Caco-2 (cell line): Measurements from ENCODE around the gene PRDM15. TPM values are rescaled to one million over a fixed set of nuclear protein-coding genes. Genes with fewer than 3 reads are reported as not detected.

ENCODE experiments used
- BruUV-seq: library from RNA; stranded (reverse); fragments of 400-500 nt; replicated peaks from 2 replicates; lab custom pipeline; 2021; lab: Mats Ljungman, UMichigan
- CTCF ChIA-PET: fragments of 300-600 bp; sonication (Branson Sonifier 250); formaldehyde crosslinking; loops from one replicate; lab custom pipeline; 2022; ENCODE audit warnings: antibody characterized with exemption; lab: Charles Lee
- POLR2A ChIA-PET: fragments of 300-600 bp; sonication (Branson Sonifier 250); formaldehyde crosslinking; loops from one replicate; lab custom pipeline; 2022; ENCODE audit warnings: antibody characterized with exemption; lab: Charles Lee
- DNase-seq, 2 experiments: peaks; one replicate each; pipeline versions ENCODE4 v3.0.0 to v3.0.0-alpha.2; 2020 to 2022
- H3K27me3 ChIP-seq: replicated peaks from 2 replicates; pipeline ENCODE4 v1.6.0; 2011; ENCODE audit warnings: low read length; ENCODE audit not compliant: control insufficient read depth, insufficient read depth
- H3K36me3 ChIP-seq: 2 replicates; pipeline ENCODE4 v1.5.1; 2011; ENCODE audit warnings: low read length; ENCODE audit not compliant: control insufficient read depth, insufficient read depth
- H3K4me1 ChIP-seq: fragments of 250-450 bp; sonication (Bioruptor Pico); 2 replicates; pipeline ENCODE4 v1.5.1; 2020; ENCODE audit warnings: mild to moderate bottlenecking
- H3K4me3 ChIP-seq: 2 replicates; pipeline ENCODE4 v1.5.1; 2011; ENCODE audit warnings: low read depth, mild to moderate bottlenecking, control low read depth, low read length
- H3K9me3 ChIP-seq: fragments of 250-450 bp; sonication (Bioruptor Pico); 2 replicates; pipeline ENCODE4 v1.5.1; 2020; ENCODE audit warnings: mild to moderate bottlenecking, moderate library complexity
- H3K27ac Mint-ChIP-seq: one replicate; pipeline ENCODE4 v1.8.0; 2022; ENCODE audit warnings: mixed read lengths; ENCODE audit not compliant: unreplicated experiment
- H3K27me3 Mint-ChIP-seq: one replicate; pipeline ENCODE4 v1.8.0; 2022; ENCODE audit warnings: mixed read lengths; ENCODE audit not compliant: insufficient read depth, unreplicated experiment
- H3K36me3 Mint-ChIP-seq: one replicate; pipeline ENCODE4 v1.8.0; 2022; ENCODE audit warnings: mild to moderate bottlenecking, mixed read lengths; ENCODE audit not compliant: insufficient read depth, unreplicated experiment
- H3K4me1 Mint-ChIP-seq: one replicate; pipeline ENCODE4 v1.8.0; 2022; ENCODE audit warnings: low read depth, mixed read lengths; ENCODE audit not compliant: unreplicated experiment
- H3K4me3 Mint-ChIP-seq: one replicate; pipeline ENCODE4 v1.8.0; 2022; ENCODE audit warnings: mild to moderate bottlenecking, moderate library complexity, mixed read lengths; ENCODE audit not compliant: unreplicated experiment
- H3K9me3 Mint-ChIP-seq: one replicate; pipeline ENCODE4 v1.8.0; 2022; ENCODE audit warnings: mixed read lengths; ENCODE audit not compliant: unreplicated experiment
- intact Hi-C: fragments of 100-400 bp; cut with micrococcal nuclease; formaldehyde crosslinking; loops from one replicate; pipeline ENCODE4 v1.10.0; 2022; ENCODE audit not compliant: unreplicated experiment
- total RNA-seq: library from RNA; stranded (reverse); gene quantifications from 2 replicates; pipeline ENCODE4 v1.2.3, GENCODE V29; 2022
- TF ChIP-seq, protein P1 (sequence below), 2 experiments: fragments of 200-600 bp in 1 of 2; IDR thresholded peaks; 1 replicate in 1 of 2; 2 replicates in 1 of 2; pipeline versions ENCODE4 v1.5.1 to v1.8.0; 2011 to 2022; ENCODE audit warnings: antibody characterized with exemption in 1 of 2, control low read depth in 1 of 2, inconsistent platforms in 1 of 2, low read depth in 1 of 2, low read length in 1 of 2, mild to moderate bottlenecking in 1 of 2, moderate library complexity in 1 of 2; ENCODE audit not compliant: insufficient read depth in 1 of 2, severe bottlenecking in 1 of 2, unreplicated experiment in 1 of 2

The PRDM15 gene
- total RNA-seq, 1 experiment from 2014 or later = 5.6 TPM

DNA sequence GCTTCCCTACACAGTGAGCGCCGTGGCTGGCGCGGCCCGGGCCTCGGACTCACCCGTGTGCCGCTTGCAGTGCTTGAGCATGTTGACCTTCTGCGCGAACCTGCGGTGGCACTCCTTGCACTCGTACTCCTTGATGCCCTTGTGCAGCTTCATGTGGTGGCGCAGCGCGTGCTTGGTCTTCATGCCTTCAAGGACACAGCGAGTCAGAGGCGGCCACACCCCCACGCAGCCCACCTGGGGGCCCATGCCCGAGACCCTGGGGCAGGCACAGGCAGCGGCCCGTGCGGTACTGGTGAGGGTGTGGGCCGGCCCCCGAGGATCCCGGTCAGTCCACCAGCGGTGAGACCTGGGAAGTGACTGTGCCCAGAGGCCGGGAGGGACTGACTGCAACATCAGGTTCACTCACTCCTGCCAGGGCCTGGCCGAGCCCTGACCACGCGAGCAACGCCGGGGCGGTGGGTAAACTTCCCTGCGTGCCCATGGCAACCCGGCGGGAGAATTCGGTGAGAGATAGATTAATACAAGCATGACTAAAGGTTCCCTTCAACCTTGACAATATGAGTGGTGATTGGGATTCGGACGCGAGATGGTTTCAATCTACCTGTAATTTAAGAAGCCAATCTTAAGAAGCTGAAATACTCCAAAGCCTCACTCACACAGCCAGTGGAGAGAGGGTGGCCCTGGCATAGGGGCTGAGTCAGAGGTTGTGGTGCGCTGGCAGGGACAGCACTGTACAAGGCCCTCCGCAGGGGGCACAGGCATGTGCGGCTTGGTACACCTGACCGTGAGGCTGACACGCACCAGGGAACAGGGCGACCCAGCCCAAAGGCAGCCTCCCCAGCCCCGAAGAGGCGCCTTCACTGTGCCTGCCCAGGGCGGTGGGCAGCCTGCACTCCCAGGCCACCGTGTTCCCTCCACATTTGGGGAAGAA is 63.2 kb downstream of the PRDM15 start:
- Histone ChIP-seq H3K4me3 (no peak overlapping the region), H3K4me1 (0 out of 2 replicates have a peak, but pooled peaks cover 3% of the 10 kb centered on the region), H3K9me3 (no peaks in the 10 kb centered on the region), H3K36me3 (no peaks in the 10 kb centered on the region), H3K27me3 (no peaks in the 10 kb centered on the region)
- Mint-ChIP-seq H3K9me3 (no peaks in the 10 kb centered on the region), H3K27me3 (no peaks in the 10 kb centered on the region), H3K4me3 (no peak overlapping the region), H3K27ac (no peak overlapping the region), H3K4me1 (no peaks in the 10 kb centered on the region), H3K36me3 (peaks cover 3% of the 10 kb centered on the region)
- BruUV-seq = no TSS peak
- ChIA-PET POLR2A (no interaction called here), CTCF (interaction anchor here (0.6 to 1.6 kb wide), 11 partner anchors 15 to 370 kb away, joined by 3 to 25 read pairs (median 4); partner anchors contain the start of gene PRDM15)
- intact Hi-C loops = no loop called here
- no peak for DNase-seq
- TF ChIP-seq, protein P1, sequence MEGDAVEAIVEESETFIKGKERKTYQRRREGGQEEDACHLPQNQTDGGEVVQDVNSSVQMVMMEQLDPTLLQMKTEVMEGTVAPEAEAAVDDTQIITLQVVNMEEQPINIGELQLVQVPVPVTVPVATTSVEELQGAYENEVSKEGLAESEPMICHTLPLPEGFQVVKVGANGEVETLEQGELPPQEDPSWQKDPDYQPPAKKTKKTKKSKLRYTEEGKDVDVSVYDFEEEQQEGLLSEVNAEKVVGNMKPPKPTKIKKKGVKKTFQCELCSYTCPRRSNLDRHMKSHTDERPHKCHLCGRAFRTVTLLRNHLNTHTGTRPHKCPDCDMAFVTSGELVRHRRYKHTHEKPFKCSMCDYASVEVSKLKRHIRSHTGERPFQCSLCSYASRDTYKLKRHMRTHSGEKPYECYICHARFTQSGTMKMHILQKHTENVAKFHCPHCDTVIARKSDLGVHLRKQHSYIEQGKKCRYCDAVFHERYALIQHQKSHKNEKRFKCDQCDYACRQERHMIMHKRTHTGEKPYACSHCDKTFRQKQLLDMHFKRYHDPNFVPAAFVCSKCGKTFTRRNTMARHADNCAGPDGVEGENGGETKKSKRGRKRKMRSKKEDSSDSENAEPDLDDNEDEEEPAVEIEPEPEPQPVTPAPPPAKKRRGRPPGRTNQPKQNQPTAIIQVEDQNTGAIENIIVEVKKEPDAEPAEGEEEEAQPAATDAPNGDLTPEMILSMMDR (IDR thresholded peaks at IDR 0.05; ENCODE audit: insufficient read depth in 1 of 2, low read depth in 1 of 2, low read length in 1 of 2, severe bottlenecking in 1 of 2, unreplicated experiment in 1 of 2) = no peak

DNA sequence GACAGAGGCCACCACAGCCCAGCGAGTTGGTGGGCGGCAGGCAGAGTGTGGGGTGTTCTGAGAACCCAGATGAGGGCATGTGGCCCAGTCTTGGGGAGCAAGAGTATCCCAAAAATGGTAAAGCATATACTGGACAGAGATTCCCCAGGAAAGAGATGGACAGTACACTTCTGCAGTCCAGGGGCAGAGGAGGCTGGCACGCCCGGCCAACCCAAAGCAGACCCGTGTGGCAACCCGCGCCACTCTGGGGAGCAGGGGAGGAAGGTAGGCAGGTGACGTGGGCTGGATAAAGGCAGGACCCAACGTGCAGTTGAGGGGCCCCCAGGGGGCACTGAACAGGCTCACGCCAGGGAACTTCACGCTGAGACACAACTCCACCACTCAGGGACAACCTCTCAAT is 65.9 kb downstream of the PRDM15 start:
- 0 out of 2 replicates have a peak, but pooled peaks cover 3% of the 10 kb centered on the region for H3K4me1 ChIP-seq
- no peaks in the 10 kb centered on the region for H3K36me3 ChIP-seq
- no peaks in the 10 kb centered on the region for H3K27me3 Mint-ChIP-seq
- POLR2A ChIA-PET = no interaction called here
- H3K4me3 ChIP-seq = no peak overlapping the region
- TF ChIP-seq, protein P1 (IDR thresholded peaks at IDR 0.05; ENCODE audit: insufficient read depth in 1 of 2, low read depth in 1 of 2, low read length in 1 of 2, severe bottlenecking in 1 of 2, unreplicated experiment in 1 of 2) = no peak
- H3K27me3 ChIP-seq = no peaks in the 10 kb centered on the region
- H3K9me3 ChIP-seq = no peaks in the 10 kb centered on the region
- H3K9me3 Mint-ChIP-seq = no peaks in the 10 kb centered on the region
- intact Hi-C loops = no loop called here
- no peak for DNase-seq
- H3K4me1 Mint-ChIP-seq = no peaks in the 10 kb centered on the region
- CTCF ChIA-PET = no interaction called here
- no peak overlapping the region for H3K4me3 Mint-ChIP-seq
- no peak overlapping the region for H3K27ac Mint-ChIP-seq
- H3K36me3 Mint-ChIP-seq = peaks cover 6% of the 10 kb centered on the region
- no TSS peak for BruUV-seq

DNA sequence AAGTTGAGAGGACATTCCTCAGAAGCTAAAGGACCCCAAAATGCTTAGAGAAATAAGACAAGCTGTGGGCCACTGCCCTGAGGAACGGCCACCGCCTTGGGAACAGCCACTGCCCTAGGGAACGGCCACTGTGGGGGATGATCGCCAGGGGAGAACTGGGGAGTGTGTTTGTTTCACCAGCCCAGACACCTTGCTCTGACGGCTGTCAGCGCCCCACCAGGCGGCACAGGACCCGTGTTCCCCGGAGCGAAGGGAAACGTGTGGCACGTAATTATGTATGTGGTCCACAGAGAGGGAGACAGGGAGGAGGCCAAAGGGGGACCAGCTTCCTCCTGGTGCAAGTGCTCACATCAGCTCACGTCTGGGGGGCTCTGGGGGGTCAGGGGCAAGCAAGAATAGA is 66.5 kb downstream of the PRDM15 start:
- no peak overlapping the region for H3K4me3 ChIP-seq
- H3K27ac Mint-ChIP-seq = no peak overlapping the region
- no peaks in the 10 kb centered on the region for H3K27me3 ChIP-seq
- BruUV-seq = no TSS peak
- H3K4me1 Mint-ChIP-seq = no peaks in the 10 kb centered on the region
- peaks cover 2% of the 10 kb centered on the region for H3K9me3 Mint-ChIP-seq
- peaks cover 6% of the 10 kb centered on the region for H3K36me3 Mint-ChIP-seq
- H3K4me3 Mint-ChIP-seq = no peak overlapping the region
- no peaks in the 10 kb centered on the region for H3K27me3 Mint-ChIP-seq
- no peaks in the 10 kb centered on the region for H3K9me3 ChIP-seq
- ChIA-PET POLR2A (no interaction called here), CTCF (no interaction called here)
- intact Hi-C loops = no loop called here
- no peak for DNase-seq
- TF ChIP-seq, protein P1 (IDR thresholded peaks at IDR 0.05; ENCODE audit: insufficient read depth in 1 of 2, low read depth in 1 of 2, low read length in 1 of 2, severe bottlenecking in 1 of 2, unreplicated experiment in 1 of 2) = no peak
- H3K36me3 ChIP-seq = no peaks in the 10 kb centered on the region
- 0 out of 2 replicates have a peak, but pooled peaks cover 3% of the 10 kb centered on the region for H3K4me1 ChIP-seq
